Skeletal muscle cell (primary cell): Measurements from ENCODE around the gene PUS3.
"Not testable (repeated sequence)": the region's sequence is repeated elsewhere in the genome, so short reads cannot be mapped to it uniquely, and the experiment has no call there.

Source experiments
- DNase-seq: peaks from one replicate; pipeline ENCODE4 v3.0.0-alpha.2; 2010; ENCODE audit warnings: low read depth
- H3K4me3 ChIP-seq: 2 replicates; pipeline ENCODE4 v1.5.1; 2011; ENCODE audit warnings: low read depth, mild to moderate bottlenecking, control low read depth, low read length, moderate library complexity

The PUS3 gene

DNA sequence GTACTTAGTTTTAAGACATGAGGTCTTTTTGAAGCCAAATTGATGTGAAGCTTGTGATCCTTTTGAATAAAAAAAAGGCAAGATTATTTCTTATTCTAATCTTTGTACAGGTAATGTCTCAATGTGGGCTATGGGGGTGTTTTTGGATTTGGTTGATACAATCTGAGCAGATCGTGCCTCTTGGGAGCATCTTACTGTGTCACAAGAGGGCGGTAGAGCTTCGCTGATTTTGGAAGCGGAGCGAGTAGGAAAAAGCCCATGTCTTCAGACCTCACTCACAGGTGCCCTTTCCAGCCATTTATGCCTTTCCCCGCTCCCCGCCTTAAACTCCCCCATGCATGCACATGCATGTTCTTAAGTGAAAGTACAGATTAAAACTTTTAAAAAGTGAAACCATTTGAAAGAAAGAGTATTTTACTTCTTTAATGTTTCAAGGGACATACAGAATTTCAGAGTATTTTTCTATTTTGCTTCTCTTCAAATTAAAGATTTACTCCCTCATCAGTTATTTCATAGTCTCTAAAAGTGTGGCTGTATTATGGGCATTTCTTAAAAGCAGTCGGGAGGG is 20.1 kb upstream of the PUS3 start:
- peak; percentile 18 for DNase-seq
- H3K4me3 ChIP-seq = no peak overlapping the region

DNA sequence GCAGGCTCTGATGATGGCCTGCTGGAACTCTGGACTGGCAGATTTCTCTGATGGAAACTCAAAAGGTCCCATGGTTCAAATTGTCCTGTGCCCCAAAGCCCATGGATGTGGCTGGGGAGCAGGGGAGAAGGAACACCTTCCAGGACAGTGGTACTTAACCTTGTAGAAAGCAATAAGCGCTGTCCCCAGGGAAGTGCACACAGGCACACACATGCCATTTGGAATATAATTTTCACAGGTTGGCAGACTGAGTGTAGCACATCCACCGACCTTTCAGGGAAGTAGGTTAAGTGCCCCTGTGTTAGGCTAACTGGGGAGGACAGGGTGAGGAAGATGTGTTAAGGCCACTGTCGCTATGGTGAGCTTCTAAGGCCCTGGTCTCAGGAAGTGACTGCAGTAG is 19.1 kb upstream of the PUS3 start:
- DNase-seq = no peak
- H3K4me3 ChIP-seq = no peak overlapping the region

DNA sequence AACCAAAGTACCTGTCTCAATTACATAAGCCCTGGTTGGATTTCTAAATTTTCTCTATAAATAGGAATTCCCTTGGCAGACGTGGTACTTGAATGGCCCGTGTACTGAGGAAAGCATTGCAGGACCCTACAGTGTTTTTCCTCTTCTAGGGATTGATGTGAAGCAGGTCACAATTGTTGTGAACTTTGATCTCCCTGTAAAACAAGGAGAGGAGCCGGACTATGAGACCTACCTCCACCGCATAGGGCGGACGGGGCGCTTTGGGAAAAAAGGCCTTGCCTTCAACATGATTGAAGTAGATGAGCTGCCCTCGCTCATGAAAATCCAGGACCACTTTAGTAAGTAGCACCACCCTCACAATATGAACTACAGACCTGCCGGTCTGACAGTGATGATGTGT is 18.0 kb upstream of the PUS3 start:
- H3K4me3 ChIP-seq = no peak overlapping the region
- no peak for DNase-seq

DNA sequence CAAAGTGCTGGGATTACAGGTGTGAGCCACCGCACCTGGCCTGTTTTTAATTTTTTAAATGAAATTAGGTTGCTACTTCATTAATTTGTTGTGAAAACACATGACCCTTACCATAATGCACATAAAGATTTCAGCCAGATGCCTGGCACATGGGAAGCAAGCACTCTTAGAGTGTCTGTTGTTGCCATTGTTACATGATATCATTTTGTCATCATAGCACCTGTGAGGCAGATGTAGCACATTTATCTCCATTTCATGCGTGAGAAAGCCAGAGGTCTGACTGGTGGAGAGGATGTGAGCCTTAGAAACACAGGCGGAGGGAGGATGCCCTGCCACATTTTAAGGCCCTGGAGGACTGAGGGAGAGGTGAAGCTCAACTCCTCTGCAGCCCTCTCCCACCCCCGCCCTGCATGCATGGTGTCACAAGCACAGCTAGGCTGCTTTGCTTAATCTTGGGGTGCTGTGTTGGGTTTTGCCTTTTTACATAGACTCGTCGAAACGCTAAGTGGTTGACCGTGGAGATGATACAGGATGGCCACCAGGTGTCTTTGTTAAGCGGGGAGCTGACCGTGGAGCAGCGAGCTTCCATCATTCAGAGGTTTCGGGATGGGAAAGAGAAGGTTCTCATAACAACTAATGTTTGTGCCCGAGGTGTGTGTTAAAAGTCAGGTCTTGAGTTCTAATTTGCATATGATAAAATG is 15.3 kb upstream of the PUS3 start:
- DNase-seq = no peak

DNA sequence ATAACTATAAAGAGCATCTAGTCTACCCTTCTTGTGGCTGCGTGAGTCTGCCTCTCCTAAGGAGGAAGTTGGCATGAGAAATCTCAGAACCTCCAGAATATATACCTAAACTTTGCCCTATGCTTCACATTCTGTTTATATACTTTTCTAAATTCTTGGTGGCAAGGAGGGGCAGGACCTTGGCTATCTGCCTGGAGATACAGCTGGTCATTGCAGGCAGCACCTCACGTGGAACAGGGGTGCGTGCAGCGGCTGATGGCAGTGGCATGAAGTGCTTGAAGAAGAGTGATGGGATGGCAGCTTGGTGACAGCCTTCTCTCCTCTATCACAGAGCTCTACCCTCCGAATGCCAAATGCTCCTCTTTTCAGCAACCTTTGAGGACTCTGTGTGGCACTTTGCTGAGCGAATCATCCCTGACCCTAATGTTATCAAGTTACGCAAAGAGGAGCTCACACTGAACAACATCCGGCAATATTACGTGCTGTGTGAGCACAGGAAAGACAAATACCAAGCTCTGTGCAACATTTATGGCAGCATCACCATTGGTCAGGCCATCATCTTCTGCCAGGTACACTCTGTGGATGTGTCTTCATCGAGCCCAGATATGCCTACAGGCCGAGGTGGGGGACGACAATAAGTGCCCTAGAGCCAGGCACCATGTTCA is 13.8 kb upstream of the PUS3 start:
- H3K4me3 ChIP-seq = no peak overlapping the region
- DNase-seq = no peak

More for the DNA sequence above, 15.3 kb upstream of the PUS3 start:
- H3K4me3 ChIP-seq = no peak overlapping the region

DNA sequence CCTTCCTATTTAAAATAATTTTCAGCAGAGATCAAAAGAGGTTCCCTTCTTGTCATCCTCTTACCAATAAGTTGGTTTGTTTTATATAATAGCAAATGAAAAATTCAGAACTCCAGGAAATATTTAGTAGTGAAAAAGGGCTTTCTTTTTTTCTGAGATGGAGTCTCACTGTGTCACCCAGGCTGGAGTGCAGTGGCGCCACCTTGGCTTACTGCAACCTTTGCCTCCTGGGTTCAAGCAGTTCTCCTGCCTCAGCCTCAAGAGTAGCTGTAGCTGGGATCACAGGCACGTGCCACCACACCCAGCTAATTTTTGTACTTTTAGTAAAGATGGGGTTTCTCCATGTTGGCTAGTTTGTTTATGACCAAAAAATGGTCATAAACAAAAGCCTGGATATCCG is 11.6 kb upstream of the PUS3 start:
- not testable (repeated sequence) for H3K4me3 ChIP-seq, DNase-seq

DNA sequence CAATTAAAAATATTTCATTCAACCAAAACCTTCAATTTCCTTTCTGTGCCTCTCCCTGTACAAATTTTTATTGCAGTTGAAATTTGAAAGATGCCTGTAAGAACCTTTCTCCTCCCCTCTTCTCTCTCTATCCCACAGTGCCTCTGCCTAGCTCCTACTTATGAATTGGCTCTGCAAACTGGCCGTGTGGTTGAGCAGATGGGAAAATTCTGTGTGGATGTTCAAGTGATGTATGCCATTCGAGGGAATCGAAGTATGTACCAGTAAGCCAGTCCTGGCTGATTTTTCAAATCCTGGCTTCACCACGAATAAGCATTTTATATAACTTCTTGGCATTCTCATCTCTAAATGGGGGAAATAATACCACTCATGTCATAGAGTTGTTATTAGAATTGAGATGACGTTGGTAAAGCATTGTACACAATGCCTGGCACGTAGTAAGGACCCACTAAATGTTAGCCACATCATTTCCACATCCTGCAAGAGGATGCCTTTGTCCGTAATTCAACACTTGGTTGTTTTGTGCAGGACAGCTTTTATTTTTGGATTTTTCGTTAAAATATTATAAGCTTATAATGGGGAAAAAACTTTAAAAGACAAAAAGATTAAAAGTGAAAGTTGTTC is 7.3 kb upstream of the PUS3 start:
- no peak for DNase-seq
- no peak overlapping the region for H3K4me3 ChIP-seq

DNA sequence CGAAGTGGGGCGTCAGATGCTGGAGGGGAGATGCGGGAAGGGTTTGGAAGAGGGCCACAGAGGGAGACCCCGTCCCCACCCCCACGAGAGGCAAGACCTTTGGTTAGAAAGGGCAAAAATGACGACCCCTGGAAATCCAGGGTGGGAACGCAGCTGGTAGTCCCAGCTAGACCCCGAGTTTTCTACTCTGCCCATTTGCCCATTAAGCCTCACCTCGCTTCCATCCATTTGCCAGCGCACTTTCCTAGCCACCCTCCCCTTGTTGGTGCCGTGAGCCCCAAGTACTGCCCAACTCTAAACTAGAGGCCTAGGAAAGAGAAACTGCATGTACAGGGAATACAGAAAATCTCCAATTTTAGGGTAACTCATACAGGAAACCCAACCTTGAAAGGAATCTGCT is 1.7 kb upstream of the PUS3 start:
- H3K4me3 ChIP-seq = peak overlapping the region; percentile 70
- DNase-seq = no peak

DNA sequence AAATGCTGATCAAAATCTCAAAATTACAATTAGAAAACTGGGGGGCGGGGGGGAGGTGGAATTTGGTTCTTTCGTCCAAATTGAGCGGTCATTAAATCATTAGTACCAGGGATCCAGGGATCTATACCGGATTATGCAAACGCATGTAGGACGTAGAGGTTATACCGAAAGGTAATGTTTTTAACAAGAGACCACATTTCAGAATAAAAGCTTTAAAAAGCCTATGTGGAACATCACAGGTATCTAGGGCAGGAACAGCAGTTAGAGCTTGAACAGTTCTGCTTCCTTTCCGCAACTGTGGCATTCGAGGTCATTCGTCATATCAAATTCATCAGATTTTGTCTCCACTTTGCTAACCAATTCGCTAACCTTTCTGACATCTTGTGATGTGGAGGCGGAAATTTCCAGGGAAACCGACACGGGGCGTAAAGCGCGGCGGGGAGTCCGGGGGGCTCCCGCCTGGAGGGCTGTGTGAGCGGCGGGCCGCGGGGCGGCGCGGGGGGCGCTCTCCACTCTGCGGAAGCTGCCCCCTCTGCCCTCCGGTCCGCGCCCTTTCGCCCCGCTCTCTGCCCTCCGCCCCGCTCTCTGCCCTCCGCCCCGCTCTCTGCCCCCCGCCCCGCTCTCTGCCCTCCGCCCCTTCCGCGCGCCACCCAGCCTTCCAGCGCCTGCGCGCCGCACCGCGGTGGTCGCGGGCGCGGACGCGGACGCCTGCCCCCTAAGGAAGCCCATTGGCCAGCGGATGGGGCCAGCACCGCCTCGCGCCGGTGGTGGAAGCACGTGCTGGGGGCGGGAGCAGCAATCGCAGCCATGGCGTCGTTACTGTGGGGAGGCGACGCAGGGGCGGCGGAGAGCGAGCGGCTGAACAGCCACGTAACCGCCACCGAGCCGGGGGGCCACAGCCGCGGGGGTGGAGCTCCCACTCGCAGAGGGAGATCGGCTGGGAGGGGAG is 979 bp upstream of the PUS3 start, which contains the start of gene DDX25:
TSS of gene DDX25 (plus strand) at position 798 of the 949 bp plus-strand sequence. CDS start at position 808, 10 bp downstream.
- no peak for DNase-seq
- peak within 1 kb of the TSS; percentile 70 for H3K4me3 ChIP-seq

DNA sequence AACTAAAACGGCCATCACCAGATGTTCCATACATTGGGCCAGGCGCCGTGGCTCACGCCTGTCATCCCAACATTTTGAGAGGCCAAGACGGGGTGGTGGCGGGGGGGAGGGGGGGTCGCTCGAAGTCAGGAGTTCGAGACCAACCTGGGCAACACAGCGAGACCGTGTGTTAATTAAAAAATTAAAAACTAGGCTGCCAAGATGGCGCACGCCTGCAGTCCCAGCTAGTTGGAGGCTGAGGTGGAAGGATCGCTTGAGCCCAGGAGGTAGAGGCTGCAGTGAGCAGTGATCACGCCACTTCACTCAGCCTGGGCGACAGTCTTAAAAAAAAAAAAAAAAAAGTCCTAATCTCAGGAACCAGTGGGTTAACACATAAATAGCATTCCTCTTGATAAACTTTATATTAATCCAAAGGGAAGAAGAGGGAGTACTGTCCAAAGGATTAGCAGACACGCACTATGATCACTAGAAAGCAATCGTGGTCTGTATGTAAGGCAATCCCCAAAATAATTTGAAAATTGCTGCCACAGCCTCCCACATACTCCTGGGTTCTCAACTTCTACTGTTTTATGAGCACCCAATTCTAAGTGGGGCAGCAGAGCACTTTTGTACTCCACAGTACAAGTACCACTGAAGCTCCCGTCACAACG is 604 bp downstream of the PUS3 start:
- no peak for DNase-seq
- peak overlapping the region; percentile 70 for H3K4me3 ChIP-seq

DNA sequence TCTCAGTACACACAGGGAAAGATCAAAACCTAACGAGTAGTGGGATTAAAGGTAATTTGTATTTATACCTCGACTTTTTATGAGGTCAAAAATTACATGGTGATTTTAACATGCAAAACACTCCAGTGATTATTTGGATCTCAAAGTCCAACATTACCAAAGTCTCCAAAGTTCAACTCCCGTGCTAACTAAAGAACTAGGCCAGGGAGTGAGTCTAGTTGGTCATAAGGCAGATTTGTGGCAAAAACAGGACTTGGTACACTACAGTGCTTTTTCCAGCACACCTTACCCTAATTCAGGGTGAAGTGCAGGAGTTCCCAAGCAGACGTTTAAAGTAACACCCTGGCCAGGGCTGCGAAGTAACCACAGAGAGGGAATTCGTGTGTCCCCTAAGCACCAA is 1.1 kb downstream of the PUS3 start:
- peak overlapping the region; percentile 70 for H3K4me3 ChIP-seq
- no peak for DNase-seq

DNA sequence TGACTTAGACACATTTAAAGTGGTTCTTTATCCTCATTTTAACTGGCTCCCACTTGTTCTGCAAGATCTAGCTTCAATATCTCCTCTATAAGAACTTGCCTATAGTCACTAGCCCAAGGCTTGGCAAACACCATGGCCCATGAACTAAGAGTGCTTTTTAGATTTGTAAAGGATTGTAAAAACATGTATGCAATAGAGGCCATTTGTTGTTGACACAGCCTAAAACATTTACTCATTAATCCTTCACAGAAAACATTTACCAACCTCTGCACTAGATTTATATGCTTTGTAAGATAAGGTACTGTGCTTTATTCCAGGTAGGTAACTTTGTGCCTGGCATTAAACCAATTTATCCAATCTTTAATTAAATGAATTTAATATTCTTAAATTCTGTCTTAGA is 10.0 kb downstream of the PUS3 start:
- no peak overlapping the region for H3K4me3 ChIP-seq
- no peak for DNase-seq

DNA sequence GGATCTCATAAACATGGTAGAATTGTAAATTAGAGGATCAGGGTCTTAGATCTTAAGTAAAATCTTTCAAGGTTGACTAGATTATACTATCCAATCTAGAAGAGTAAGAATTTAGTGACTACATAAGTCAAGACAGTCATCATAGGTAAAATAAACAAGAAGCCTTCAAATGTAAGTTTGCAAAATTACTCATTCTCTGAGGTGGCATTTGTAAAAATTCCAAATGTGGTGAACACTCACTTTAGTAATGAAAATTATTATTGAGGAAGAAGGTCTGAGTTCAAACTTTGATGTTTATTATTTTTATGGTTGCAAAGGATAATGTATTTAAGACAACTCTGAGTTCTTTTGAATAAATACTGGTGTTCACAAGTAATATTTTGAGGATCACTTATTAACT is 10.9 kb downstream of the PUS3 start:
- DNase-seq = no peak
- no peak overlapping the region for H3K4me3 ChIP-seq

DNA sequence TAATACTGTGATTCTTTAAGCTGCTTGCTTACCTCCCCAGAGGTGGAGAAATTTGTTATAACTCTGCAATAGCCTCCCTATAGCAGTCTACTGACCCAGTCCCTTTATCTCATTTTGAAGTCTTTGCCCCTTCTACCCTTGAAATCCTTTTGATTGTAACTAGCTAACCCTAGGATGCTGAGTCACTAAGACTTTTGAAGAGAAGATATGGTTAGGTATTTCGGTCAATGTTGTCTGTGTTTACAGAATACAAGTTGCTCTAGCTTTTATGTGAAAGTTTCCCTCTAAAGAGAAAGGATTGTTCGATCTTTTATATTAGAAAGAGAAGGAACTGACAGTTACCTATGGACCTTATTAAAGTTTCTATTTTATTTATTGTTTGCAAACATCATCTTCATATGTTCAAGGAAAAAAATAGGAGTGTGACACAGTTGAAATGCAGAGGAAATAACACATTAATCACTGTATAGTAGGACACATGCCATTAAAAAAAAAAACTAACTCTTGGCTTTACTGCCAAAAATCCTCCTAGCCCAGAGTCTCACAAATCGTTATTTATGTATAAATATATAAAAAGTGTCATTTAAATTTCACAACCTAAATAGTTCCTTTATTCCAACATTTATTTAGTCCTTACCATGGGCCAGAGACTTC is 12.4 kb downstream of the PUS3 start:
- H3K4me3 ChIP-seq = no peak overlapping the region
- DNase-seq = no peak

DNA sequence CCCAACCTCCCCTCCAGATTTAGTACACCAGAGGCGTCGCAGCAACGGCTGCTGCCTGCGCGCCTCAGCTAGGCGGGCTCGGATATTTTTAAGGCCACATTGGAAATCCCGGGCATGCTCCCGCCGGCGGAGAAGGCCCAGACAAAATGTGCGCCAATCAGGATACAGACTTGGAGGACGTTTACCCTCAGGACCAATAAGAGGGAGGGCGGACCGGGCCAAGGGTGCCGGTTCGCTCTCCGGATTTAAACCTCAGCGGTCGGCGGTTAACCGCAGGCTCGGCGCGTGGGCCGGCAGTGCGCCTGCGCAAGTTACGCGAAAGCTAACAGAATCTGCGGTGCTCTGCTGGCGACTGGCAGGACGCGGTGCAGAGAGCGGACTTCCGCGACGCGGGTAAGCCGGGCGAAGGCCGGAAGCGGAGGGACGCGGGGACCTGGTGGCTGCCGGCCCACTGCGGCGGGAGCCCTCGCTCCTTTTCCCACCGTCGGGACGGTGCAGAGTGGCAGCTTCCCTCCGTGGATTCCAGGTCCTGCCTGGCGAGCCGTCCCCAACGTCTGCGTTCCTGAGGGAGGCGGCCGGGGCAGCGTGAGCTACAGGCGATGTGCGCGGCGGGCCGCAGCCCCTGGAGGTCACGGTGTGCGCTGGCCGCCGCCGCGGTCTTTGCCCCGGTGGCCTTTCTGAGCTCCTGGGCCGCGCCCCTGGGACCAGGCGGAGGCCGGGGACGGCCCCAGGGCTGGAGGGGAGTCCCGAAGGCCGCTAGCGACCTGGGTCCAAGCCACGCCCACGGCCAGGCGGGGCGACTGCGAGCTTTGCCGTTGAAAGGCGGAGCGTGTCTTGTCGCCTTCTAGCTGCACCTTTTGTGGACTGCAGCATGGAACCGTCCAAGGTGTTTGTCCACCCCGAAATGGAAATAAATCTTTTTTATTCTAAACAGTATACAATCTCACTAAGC is 15.4 kb downstream of the PUS3 start, which contains the start of gene HYLS1:
TSS of gene HYLS1 (plus strand) at position 296 of the 952 bp plus-strand sequence. CDS start 11,701 bp downstream, outside the sequence.
- H3K4me3 ChIP-seq = peak within 1 kb of the TSS; percentile 83
- DNase-seq = peak; percentile 90

DNA sequence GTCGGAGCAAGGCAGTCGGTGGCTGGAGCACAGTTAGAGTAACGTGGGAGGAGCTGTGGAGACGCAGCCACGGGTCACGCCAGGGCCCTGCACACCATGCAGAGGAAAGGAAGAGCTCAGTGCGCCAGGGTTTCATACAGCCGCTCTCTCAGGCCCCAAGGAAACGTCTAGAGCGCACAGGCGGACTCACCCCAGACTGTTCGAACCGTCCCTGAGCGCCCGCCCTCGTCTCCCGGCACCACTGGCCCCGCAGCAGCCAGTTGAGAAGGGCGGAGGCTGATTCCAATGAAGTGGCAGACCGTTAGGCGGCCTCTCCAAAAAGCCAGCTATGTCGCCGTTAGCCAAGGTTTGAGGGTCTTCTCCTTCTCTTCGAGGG is 16.0 kb downstream of the PUS3 start:
- no peak for DNase-seq

DNA sequence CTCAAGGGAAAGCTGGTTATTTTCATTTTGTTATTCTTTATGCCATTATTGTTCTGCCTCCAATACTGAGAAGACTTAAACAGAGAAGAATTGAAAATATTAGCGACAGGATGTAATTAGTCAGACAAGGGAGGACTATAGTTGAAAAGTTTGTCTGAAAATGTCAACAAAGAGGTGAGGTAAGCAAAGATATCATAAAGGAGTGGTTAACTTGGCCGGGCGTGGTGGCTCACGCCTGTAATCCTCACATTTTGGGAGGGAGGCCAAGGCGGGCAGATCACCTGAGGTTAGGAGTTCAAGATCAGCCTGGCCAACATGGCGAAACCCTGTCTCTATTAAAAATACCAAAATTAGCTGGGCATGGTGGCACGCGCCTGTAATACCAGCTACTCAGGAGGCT is 19.6 kb downstream of the PUS3 start:
- DNase-seq = no peak
- no peak overlapping the region for H3K4me3 ChIP-seq

More for the DNA sequence above, 16.0 kb downstream of the PUS3 start:
- peak overlapping the region; percentile 83 for H3K4me3 ChIP-seq
